ENCODE results near the gene MAGIX.
A peak's percentile ranks its signal among the peaks of the same experiment; 100 is the strongest.

Gene MAGIX

DNA sequence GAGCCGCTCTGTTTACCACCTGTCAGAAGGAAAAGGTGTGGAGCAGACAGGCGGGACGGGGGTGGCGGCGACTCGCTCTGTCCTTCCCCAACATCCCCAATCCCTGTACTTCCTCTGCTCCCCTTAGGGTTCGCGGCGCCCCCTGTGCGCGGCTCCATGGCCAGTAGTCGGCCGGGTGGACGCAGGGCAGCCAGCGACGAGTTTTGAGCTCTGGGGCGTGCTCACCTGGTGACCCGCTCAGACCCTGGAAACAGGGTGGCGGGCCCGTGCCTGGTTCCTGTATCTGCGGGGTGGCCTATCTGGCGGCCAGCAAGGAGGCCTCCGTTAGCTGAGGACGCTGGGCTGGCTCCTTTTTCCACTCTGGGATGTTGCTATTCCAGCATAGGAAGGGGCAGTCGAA, 5.4 kb upstream of the MAGIX start:
- Histone ChIP-seq H3K4me3 (ENCODE audit: low read depth in 1 of 2, low read length in 2 of 2) (no peak overlapping the region), H3K27ac (ENCODE audit: low read depth, low read length) (no peak overlapping the region), H3K9me3 (ENCODE audit: control insufficient read depth in 1 of 2, low read length in 2 of 2) (no peaks in the 10 kb centered on the region), H3K27me3 (ENCODE audit: control insufficient read depth in 1 of 2, insufficient read depth in 2 of 2, low read length in 2 of 2) (no peaks in the 10 kb centered on the region), H3K36me3 (ENCODE audit: control insufficient read depth in 1 of 2, insufficient read depth in 2 of 2, low read length in 2 of 2) (no peaks in the 10 kb centered on the region), H3K9ac (ENCODE audit: low read depth in 1 of 2, low read length in 2 of 2) (no peak overlapping the region), H3K4me1 (ENCODE audit: control insufficient read depth in 1 of 2, insufficient read depth in 2 of 2, low read length in 2 of 2) (no peaks in the 10 kb centered on the region)

DNA sequence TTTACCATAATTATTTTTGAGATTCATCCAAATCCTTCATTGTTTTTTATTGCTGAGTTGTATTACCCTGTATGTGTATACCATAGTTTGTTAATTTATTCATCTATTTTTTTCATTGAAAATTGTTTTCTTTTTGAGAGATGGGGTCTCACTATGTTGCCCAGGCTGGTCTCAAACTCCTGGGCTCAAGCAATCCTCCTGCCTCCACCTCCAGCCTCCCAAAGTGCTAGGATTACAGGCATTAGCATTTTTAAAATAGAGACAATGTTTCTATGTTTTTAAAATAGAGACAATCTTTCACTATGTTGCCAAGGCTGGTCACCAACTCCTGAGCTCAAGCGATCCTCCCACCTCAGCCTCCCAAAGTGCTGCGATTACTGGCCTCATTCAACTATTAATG, 1.6 kb upstream of the MAGIX start:
- Histone ChIP-seq H3K4me3 (ENCODE audit: low read depth in 1 of 2, low read length in 2 of 2) (no peak overlapping the region), H3K27me3 (ENCODE audit: control insufficient read depth in 1 of 2, insufficient read depth in 2 of 2, low read length in 2 of 2) (no peaks in the 10 kb centered on the region), H3K36me3 (ENCODE audit: control insufficient read depth in 1 of 2, insufficient read depth in 2 of 2, low read length in 2 of 2) (no peaks in the 10 kb centered on the region), H3K9ac (ENCODE audit: low read depth in 1 of 2, low read length in 2 of 2) (no peak overlapping the region), H3K9me3 (ENCODE audit: control insufficient read depth in 1 of 2, low read length in 2 of 2) (no peaks in the 10 kb centered on the region), H3K4me1 (ENCODE audit: control insufficient read depth in 1 of 2, insufficient read depth in 2 of 2, low read length in 2 of 2) (peaks cover 0 to 13% of the 10 kb centered on the region in 2 donors), H3K27ac (ENCODE audit: low read depth, low read length) (no peak overlapping the region)

DNA sequence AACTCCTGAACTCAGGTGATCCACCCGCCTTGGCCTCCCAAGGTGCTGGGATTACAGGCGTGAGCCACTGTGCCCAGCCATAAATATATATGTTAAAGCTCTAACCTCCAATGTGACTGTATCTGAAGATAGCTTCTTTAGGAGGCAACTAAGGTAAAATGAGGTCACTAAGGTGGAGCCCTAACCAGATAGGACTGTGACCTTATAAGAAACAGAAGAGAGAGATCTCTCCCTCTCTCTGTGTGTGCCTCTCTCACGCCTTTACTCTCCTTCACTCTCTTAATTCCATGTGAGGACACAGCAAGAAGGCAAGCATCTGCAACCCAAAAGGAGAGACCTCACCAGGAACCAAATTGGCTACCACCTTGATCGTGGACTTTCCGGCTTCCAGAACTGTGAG, 926 bp upstream of the MAGIX start:
- no peak overlapping the region for H3K4me3 ChIP-seq (ENCODE audit: low read depth in 1 of 2, low read length in 2 of 2)
- no peak overlapping the region for H3K27ac ChIP-seq (ENCODE audit: low read depth, low read length)
- H3K27me3 ChIP-seq (ENCODE audit: control insufficient read depth in 1 of 2, insufficient read depth in 2 of 2, low read length in 2 of 2) = no peaks in the 10 kb centered on the region
- no peak overlapping the region for H3K9ac ChIP-seq (ENCODE audit: low read depth in 1 of 2, low read length in 2 of 2)
- H3K4me1 ChIP-seq (ENCODE audit: control insufficient read depth in 1 of 2, insufficient read depth in 2 of 2, low read length in 2 of 2) = peaks cover 0 to 13% of the 10 kb centered on the region in 2 donors
- H3K36me3 ChIP-seq (ENCODE audit: control insufficient read depth in 1 of 2, insufficient read depth in 2 of 2, low read length in 2 of 2) = no peaks in the 10 kb centered on the region
- no peaks in the 10 kb centered on the region for H3K9me3 ChIP-seq (ENCODE audit: control insufficient read depth in 1 of 2, low read length in 2 of 2)

DNA sequence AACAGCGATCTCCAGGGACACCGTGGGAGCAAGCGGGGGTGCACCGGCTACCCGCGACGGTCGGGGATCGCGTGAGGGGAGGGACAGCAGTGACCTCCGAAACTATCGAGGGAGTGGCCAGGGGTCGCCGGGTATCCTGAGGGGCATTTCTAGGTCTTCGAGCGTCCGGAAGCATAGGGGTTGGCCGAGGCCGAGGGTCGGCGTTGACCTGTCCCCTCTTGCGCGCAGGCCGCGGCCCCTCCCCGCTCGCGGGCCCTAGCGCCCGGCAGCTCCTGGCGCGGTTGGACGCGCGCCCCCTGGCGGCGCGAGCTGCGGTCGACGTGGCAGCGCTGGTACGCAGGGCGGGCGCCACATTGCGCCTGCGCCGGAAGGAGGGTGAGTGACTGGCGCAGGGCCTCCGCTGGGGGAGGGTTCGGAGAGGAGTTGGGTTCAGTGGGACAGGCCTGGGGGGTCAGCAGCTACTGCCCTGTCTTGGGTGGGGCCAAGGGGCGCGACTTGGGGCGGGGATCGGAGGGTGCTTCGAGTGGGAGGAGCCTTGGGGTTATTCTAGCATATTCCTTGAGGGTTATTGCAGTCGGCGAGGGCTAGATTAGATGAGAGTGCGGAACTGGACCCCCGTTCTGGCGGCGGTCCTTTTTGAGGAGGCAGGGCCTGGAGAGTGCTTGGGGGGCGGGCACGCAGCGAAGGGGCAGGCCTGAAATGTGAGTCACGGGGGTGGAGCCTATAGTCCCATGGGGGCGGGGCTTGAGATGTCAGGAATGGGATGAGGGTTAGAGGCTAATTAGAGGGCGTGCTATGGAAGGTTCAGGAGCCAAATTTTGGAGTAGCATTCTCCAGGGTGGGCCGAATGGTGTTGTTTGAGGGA, 1.2 kb downstream of the MAGIX start:
- H3K36me3 ChIP-seq (ENCODE audit: control insufficient read depth in 1 of 2, insufficient read depth in 2 of 2, low read length in 2 of 2) = no peaks in the 10 kb centered on the region
- H3K27me3 ChIP-seq (ENCODE audit: control insufficient read depth in 1 of 2, insufficient read depth in 2 of 2, low read length in 2 of 2) = no peaks in the 10 kb centered on the region
- peak overlapping the region; percentile 92 for H3K27ac ChIP-seq (ENCODE audit: low read depth, low read length)
- peak overlapping the region; percentile 66 to 77 for H3K9ac ChIP-seq (ENCODE audit: low read depth in 1 of 2, low read length in 2 of 2)
- H3K4me1 ChIP-seq (ENCODE audit: control insufficient read depth in 1 of 2, insufficient read depth in 2 of 2, low read length in 2 of 2) = peaks cover 10 to 22% of the 10 kb centered on the region in 2 donors
- peak overlapping the region; percentile 22 to 61 for H3K4me3 ChIP-seq (ENCODE audit: low read depth in 1 of 2, low read length in 2 of 2)
- H3K9me3 ChIP-seq (ENCODE audit: control insufficient read depth in 1 of 2, low read length in 2 of 2) = no peaks in the 10 kb centered on the region

DNA sequence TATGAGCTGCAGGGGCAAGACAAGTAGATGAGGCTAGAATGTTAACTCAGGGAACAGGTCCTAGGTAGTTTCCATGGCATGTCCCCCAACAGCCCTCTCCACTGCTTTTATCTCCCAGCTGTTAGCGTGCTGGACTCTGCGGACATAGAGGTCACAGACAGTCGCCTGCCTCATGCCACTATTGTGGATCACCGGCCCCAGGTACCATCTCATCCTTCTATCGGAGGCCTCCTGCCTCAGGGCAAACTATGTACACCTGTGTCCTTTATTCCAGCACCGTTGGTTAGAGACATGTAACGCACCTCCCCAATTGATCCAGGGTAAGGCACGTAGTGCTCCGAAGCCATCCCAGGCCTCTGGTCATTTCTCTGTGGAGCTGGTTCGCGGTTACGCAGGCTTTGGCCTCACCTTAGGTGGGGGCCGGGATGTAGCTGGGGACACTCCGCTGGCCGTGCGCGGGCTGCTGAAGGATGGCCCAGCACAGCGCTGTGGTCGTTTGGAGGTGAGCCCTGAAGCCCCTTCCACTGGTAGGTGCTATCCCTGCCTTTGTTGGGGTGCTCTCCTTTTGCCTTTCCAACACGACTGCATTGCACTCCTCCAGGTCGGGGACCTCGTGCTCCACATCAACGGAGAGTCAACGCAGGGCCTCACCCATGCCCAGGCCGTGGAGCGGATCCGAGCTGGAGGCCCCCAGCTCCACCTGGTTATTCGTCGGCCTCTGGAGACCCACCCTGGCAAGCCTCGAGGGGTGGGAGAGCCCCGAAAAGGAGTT, 2.2 kb downstream of the MAGIX start:
- H3K9ac ChIP-seq (ENCODE audit: low read depth in 1 of 2, low read length in 2 of 2) = peak overlapping the region in 1 of 2 donors; percentile 66

DNA sequence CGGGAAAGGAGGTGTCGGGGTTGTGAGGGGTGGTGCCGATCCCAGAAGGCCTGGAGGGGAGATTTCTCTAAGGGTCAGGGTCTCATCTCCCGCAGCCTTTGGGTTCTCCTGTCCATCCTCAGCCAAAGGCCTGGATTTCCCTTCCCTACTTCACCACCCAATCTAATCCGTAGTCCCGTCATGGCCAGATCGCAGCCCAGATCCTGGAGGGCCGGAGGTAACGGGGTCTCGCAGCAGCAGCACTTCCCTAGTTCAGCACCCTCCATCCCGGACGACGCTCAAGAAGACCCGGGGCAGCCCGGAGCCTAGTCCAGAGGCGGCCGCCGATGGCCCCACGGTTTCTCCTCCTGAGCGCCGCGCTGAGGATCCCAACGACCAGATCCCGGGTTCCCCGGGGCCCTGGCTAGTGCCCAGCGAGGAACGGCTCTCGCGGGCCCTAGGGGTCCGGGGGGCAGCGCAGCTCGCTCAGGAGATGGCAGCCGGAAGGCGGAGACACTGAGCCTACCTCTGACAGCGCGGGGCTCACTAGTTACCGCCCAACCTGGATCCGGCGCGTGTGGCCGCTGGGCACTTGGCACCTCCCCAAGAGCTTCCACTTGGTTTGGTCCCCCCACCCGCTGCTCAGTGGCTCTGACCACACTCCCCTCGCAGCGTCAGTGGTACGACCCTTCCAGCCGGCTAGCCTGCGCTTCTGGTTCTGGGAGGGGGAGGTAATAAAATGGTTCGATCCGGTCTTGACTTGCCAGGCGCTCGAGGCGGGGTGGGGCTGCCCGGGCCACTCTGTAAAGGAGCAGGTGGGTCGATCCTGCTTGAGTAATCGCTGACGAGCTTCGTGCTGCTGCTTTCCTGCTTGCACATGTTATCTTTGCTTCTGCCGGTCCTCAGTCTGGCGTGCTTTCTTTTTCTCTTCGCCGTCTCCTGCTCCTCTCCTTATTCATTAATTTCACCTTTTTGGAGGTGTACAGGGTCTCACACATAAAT, 3.6 kb downstream of the MAGIX start:
- Histone ChIP-seq H3K4me1 (ENCODE audit: control insufficient read depth in 1 of 2, insufficient read depth in 2 of 2, low read length in 2 of 2) (peaks cover 10 to 22% of the 10 kb centered on the region in 2 donors), H3K9ac (ENCODE audit: low read depth in 1 of 2, low read length in 2 of 2) (peak overlapping the region; percentile 71 to 80)

More for the DNA sequence above, 2.2 kb downstream of the MAGIX start:
- Histone ChIP-seq H3K36me3 (ENCODE audit: control insufficient read depth in 1 of 2, insufficient read depth in 2 of 2, low read length in 2 of 2) (no peaks in the 10 kb centered on the region), H3K9me3 (ENCODE audit: control insufficient read depth in 1 of 2, low read length in 2 of 2) (no peaks in the 10 kb centered on the region), H3K27me3 (ENCODE audit: control insufficient read depth in 1 of 2, insufficient read depth in 2 of 2, low read length in 2 of 2) (no peaks in the 10 kb centered on the region), H3K27ac (ENCODE audit: low read depth, low read length) (peak overlapping the region; percentile 20), H3K4me1 (ENCODE audit: control insufficient read depth in 1 of 2, insufficient read depth in 2 of 2, low read length in 2 of 2) (peaks cover 10 to 22% of the 10 kb centered on the region in 2 donors), H3K4me3 (ENCODE audit: low read depth in 1 of 2, low read length in 2 of 2) (no peak overlapping the region)

DNA sequence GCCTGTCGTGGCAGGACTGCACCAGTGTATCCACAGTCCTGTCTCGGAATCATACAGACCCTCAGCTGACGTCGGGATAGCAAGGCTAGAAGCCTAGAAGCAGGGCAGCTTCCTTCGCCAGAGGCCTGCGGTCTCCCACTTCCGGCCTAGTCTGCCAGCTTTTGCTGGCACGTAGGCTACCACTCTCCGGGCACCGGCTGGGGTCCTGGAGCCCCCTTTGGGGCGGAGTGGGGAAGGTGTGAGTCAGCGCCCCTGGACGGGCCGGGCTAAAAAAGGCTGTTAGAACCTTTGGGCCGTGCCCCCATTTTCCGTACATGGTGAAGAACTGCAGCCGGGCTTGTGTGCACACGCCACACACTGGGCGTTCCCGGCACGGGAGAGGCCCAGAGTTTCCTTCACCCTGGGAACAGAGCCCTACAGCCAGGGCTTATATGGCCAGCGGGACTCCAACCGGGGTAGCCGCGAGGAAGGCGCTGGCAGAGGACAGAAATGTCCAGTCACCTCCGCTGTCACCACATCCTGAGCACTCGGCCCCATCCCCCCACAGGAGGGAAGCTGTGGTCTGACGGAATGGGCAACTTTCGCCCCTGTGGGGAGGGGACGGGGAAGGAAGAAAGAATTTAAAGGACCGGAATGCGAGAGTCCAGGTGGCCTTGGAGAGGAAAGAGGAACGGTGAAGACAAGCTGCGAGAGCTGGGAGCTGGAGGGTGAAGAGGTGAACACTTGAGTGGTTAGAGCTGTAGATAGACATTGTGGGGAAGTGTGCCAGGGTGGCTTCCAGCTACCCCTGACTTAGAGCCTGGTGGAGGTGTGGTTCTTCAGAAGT, 4.6 kb downstream of the MAGIX start:
- H3K4me1 ChIP-seq (ENCODE audit: control insufficient read depth in 1 of 2, insufficient read depth in 2 of 2, low read length in 2 of 2) = peaks cover 10 to 22% of the 10 kb centered on the region in 2 donors
- H3K9ac ChIP-seq (ENCODE audit: low read depth in 1 of 2, low read length in 2 of 2) = peak overlapping the region; percentile 71 to 80
- H3K36me3 ChIP-seq (ENCODE audit: control insufficient read depth in 1 of 2, insufficient read depth in 2 of 2, low read length in 2 of 2) = no peaks in the 10 kb centered on the region
- peak overlapping the region; percentile 63 to 66 for H3K4me3 ChIP-seq (ENCODE audit: low read depth in 1 of 2, low read length in 2 of 2)
- peak overlapping the region; percentile 94 for H3K27ac ChIP-seq (ENCODE audit: low read depth, low read length)
- no peaks in the 10 kb centered on the region for H3K9me3 ChIP-seq (ENCODE audit: control insufficient read depth in 1 of 2, low read length in 2 of 2)
- H3K27me3 ChIP-seq (ENCODE audit: control insufficient read depth in 1 of 2, insufficient read depth in 2 of 2, low read length in 2 of 2) = no peaks in the 10 kb centered on the region

More for the DNA sequence above, 3.6 kb downstream of the MAGIX start:
- no peaks in the 10 kb centered on the region for H3K9me3 ChIP-seq (ENCODE audit: control insufficient read depth in 1 of 2, low read length in 2 of 2)
- no peaks in the 10 kb centered on the region for H3K27me3 ChIP-seq (ENCODE audit: control insufficient read depth in 1 of 2, insufficient read depth in 2 of 2, low read length in 2 of 2)
- no peaks in the 10 kb centered on the region for H3K36me3 ChIP-seq (ENCODE audit: control insufficient read depth in 1 of 2, insufficient read depth in 2 of 2, low read length in 2 of 2)
- peak overlapping the region; percentile 94 for H3K27ac ChIP-seq (ENCODE audit: low read depth, low read length)
- H3K4me3 ChIP-seq (ENCODE audit: low read depth in 1 of 2, low read length in 2 of 2) = peak overlapping the region; percentile 63 to 66

DNA sequence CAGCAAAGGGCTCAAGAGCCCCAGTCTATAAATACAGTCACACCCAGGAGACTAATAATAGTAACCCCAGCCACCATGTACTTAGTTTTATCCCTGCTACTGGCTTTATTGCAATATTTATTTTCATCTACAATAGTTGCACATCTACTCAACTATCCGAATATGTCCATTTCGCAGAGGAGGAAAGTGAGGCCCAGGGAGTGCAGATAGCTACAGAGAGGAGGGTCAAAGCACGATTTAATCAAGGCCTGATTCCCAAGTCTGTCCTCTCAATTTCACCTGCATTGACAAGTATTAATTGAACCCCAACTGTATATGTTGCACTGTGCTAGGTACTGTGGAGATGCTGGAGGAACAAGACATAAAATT, 5.2 kb downstream of the MAGIX start:
- H3K27ac ChIP-seq (ENCODE audit: low read depth, low read length) = peak overlapping the region; percentile 94
- H3K4me3 ChIP-seq (ENCODE audit: low read depth in 1 of 2, low read length in 2 of 2) = peak overlapping the region; percentile 63 to 66
- peak overlapping the region; percentile 71 to 80 for H3K9ac ChIP-seq (ENCODE audit: low read depth in 1 of 2, low read length in 2 of 2)

DNA sequence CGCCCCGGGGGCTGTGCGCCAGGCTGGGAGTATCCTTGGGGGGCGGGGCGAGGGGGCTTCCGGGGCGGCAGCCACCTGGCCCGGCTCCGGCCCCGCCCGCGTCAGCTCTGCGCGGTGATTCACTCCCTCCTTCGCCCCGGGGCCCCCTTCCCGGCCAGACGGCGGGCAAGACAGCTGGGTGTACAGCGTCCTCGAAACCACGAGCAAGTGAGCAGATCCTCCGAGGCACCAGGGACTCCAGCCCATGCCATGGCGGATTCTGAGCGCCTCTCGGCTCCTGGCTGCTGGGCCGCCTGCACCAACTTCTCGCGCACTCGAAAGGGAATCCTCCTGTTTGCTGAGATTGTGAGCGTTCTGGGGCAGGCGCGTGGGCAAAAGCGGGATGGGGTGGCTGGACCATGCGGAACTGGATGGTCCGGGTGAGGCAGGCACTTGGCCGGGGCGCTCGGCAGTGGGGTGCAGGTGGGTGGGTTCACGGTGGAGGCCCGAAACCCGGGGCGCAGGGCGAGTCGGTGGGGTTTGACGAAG, 9.3 kb downstream of the MAGIX start, which contains the start of gene PLP2:
PLP2 (plus strand) TSS at position 147 of the 528 bp plus-strand sequence; CDS start at position 250, 103 bp downstream.
- no peaks in the 10 kb centered on the region for H3K9me3 ChIP-seq (ENCODE audit: control insufficient read depth in 1 of 2, low read length in 2 of 2)
- peak within 1 kb of the TSS; percentile 68 to 81 for H3K4me3 ChIP-seq (ENCODE audit: low read depth in 1 of 2, low read length in 2 of 2)
- H3K9ac ChIP-seq (ENCODE audit: low read depth in 1 of 2, low read length in 2 of 2) = peak within 1 kb of the TSS; percentile 70 to 86
- peaks cover 19 to 26% of the 10 kb centered on the region in 2 donors for H3K4me1 ChIP-seq (ENCODE audit: control insufficient read depth in 1 of 2, insufficient read depth in 2 of 2, low read length in 2 of 2)
- H3K27me3 ChIP-seq (ENCODE audit: control insufficient read depth in 1 of 2, insufficient read depth in 2 of 2, low read length in 2 of 2) = no peaks in the 10 kb centered on the region
- peak within 1 kb of the TSS; percentile 81 for H3K27ac ChIP-seq (ENCODE audit: low read depth, low read length)
- peaks cover 5 to 17% of the 10 kb centered on the region in 2 donors for H3K36me3 ChIP-seq (ENCODE audit: control insufficient read depth in 1 of 2, insufficient read depth in 2 of 2, low read length in 2 of 2)

More for the DNA sequence above, 5.2 kb downstream of the MAGIX start:
- H3K9me3 ChIP-seq (ENCODE audit: control insufficient read depth in 1 of 2, low read length in 2 of 2) = no peaks in the 10 kb centered on the region
- H3K27me3 ChIP-seq (ENCODE audit: control insufficient read depth in 1 of 2, insufficient read depth in 2 of 2, low read length in 2 of 2) = no peaks in the 10 kb centered on the region
- peaks cover 10 to 24% of the 10 kb centered on the region in 2 donors for H3K4me1 ChIP-seq (ENCODE audit: control insufficient read depth in 1 of 2, insufficient read depth in 2 of 2, low read length in 2 of 2)
- no peaks in the 10 kb centered on the region for H3K36me3 ChIP-seq (ENCODE audit: control insufficient read depth in 1 of 2, insufficient read depth in 2 of 2, low read length in 2 of 2)
